Retinal pigment epithelial cell (primary cell): Measurements from ENCODE around the gene TM9SF2.

ENCODE experiments used
- DNase-seq: peaks from one replicate; pipeline ENCODE4 v3.0.0-alpha.2; 2010; ENCODE audit warnings: low read depth
- H3K4me3 ChIP-seq: 2 replicates; pipeline ENCODE4 v1.5.1; 2011; ENCODE audit warnings: mild to moderate bottlenecking, low read length, control low read depth, moderate library complexity
- CTCF ChIP-seq: conservative IDR thresholded peaks from 2 replicates; pipeline ENCODE4 v1.5.1; 2011; ENCODE audit warnings: low read depth, low read length, control low read depth, inconsistent platforms

The TM9SF2 gene

GRCh38 chr13:99467764-99468163, 33.5 kb upstream of the TM9SF2 start:
- DNase-seq: no peak
- TF ChIP-seq CTCF: no peak
- H3K4me3 ChIP-seq: no peak overlapping the region

- TF ChIP-seq CTCF: no peak
- H3K4me3 ChIP-seq: no peak overlapping the region
- DNase-seq: no peak
Measured at GRCh38 chr13:99469041-99469440, 32.2 kb upstream of the TM9SF2 start.

- no peak for DNase-seq
- H3K4me3 ChIP-seq: no peak overlapping the region
- TF ChIP-seq CTCF: no peak
Measured at GRCh38 chr13:99470027-99470426, 31.2 kb upstream of the TM9SF2 start.

GRCh38 chr13:99471221-99472121, 29.8 kb upstream of the TM9SF2 start:
- TF ChIP-seq CTCF: no peak
- no peak overlapping the region for H3K4me3 ChIP-seq
- DNase-seq: no peak

GRCh38 chr13:99472122-99472440, 29.2 kb upstream of the TM9SF2 start:
- H3K4me3 ChIP-seq: no peak overlapping the region
- DNase-seq: no peak
- TF ChIP-seq CTCF: no peak

- DNase-seq: no peak
- no peak for TF ChIP-seq CTCF
- no peak overlapping the region for H3K4me3 ChIP-seq
Measured at GRCh38 chr13:99473515-99473914, 27.8 kb upstream of the TM9SF2 start.

GRCh38 chr13:99476648-99477047, 24.6 kb upstream of the TM9SF2 start:
- no peak overlapping the region for H3K4me3 ChIP-seq
- DNase-seq: no peak
- no peak for TF ChIP-seq CTCF
